HepG2 (cell line): ENCODE data around the gene CFAP97D1. TPM values are rescaled to one million over a fixed set of nuclear protein-coding genes. Genes with fewer than 3 reads are reported as not detected.

Experiments
- ATAC-seq: fragments of 200-7000 bp; cut with Tn5 transposase; 3 replicates; pipeline ENCODE4 v1.9.1; 2020; ENCODE audit warnings: mild to moderate bottlenecking, moderate library complexity
- BruUV-seq: library from RNA; stranded (reverse); fragments of 400-500 nt; replicated peaks from 2 replicates; lab custom pipeline; 2021; lab: Mats Ljungman, UMichigan
- CTCF ChIA-PET: fragments of 300-600 bp; formaldehyde crosslinking; extraction: SDS; loops from one replicate; lab custom pipeline; 2021; ENCODE audit warnings: low total read pairs, inconsistent platforms, low intra/inter-chr PET ratio; lab: Yijun Ruan, JAX
- POLR2A ChIA-PET: fragments of 350-600 bp; sonication (Branson Sonifier 250); formaldehyde crosslinking; loops from one replicate; lab custom pipeline; 2020; ENCODE audit warnings: antibody characterized with exemption, inconsistent platforms; lab: Yijun Ruan, JAX
- DNase-seq: peaks from one replicate; pipeline ENCODE4 v3.0.0-alpha.2; 2015; ENCODE audit warnings: low spot score
- FAIRE-seq: peaks from 3 replicates; lab custom pipeline; 2011; peaks lifted over from hg19 to GRCh38; lab: Jason Lieb, UNC
- H2AFZ ChIP-seq: one replicate; pipeline ENCODE4 v1.6.1; 2011; ENCODE audit warnings: low read length, inconsistent platforms
- H3K27ac ChIP-seq: fragments of 300-600 bp; 3 replicates; pipeline ENCODE4 v1.8.0; 2011; ENCODE audit warnings: mixed run types, mild to moderate bottlenecking, mixed read lengths, low read length, inconsistent platforms; ENCODE audit not compliant: insufficient read depth; ENCODE audit errors: extremely low read length
- H3K27me3 ChIP-seq, 2 experiments: fragments of 200-600 bp in 1 of 2; 2 replicates in 1 of 2; 3 replicates in 1 of 2; pipeline versions ENCODE4 v1.6.0 to v1.8.0; 2011; ENCODE audit warnings: low read length in 2 of 2, mild to moderate bottlenecking in 2 of 2, moderate library complexity in 2 of 2, inconsistent platforms in 1 of 2; ENCODE audit not compliant: insufficient read depth in 2 of 2, control insufficient read depth in 1 of 2
- H3K36me3 ChIP-seq, 2 experiments: fragments of 200-600 bp in 1 of 2; replicated peaks in 1 of 2; 2 replicates in 1 of 2; 3 replicates in 1 of 2; pipeline versions ENCODE4 v1.5.1 to v1.8.0; 2011; ENCODE audit warnings: low read length in 2 of 2, inconsistent platforms in 1 of 2; ENCODE audit not compliant: insufficient read depth in 2 of 2, control insufficient read depth in 1 of 2
- H3K4me1 ChIP-seq: 2 replicates; pipeline ENCODE4 v1.5.1; 2012; ENCODE audit warnings: low read length, inconsistent platforms; ENCODE audit not compliant: insufficient read depth
- H3K4me2 ChIP-seq: 2 replicates; pipeline ENCODE4 v1.6.0; 2011; ENCODE audit warnings: low read depth, low read length, inconsistent platforms
- H3K4me3 ChIP-seq, 3 experiments: fragments of 200-600 bp in 1 of 3; sonication (generic), shearing (Covaris generic) in 1 of 3; replicated peaks in 1 of 3; 2 replicates each; pipeline ENCODE4 v1.5.1; 2011 to 2016; ENCODE audit warnings: low read length in 3 of 3, inconsistent platforms in 2 of 3, low read depth in 2 of 3, mild to moderate bottlenecking in 2 of 3, control low read depth in 1 of 3, mixed read lengths in 1 of 3; ENCODE audit not compliant: insufficient read depth in 1 of 3
- H3K79me2 ChIP-seq: one replicate; pipeline ENCODE4 v1.6.1; 2011; ENCODE audit warnings: low read length, inconsistent platforms; ENCODE audit not compliant: insufficient read depth
- H3K9ac ChIP-seq: 2 replicates; pipeline ENCODE4 v1.6.0; 2011; ENCODE audit warnings: mild to moderate bottlenecking, low read depth, low read length, inconsistent platforms; ENCODE audit not compliant: insufficient read depth
- H3K9me3 ChIP-seq: 2 replicates; pipeline ENCODE4 v1.5.1; 2012; ENCODE audit warnings: mild to moderate bottlenecking, low read length
- H4K20me1 ChIP-seq: 2 replicates; pipeline ENCODE4 v1.6.0; 2011; ENCODE audit warnings: inconsistent platforms, mild to moderate bottlenecking, low read length, moderate library complexity; ENCODE audit not compliant: insufficient read depth
- CHCHD3 ChIP-seq: sonication (generic); formaldehyde crosslinking; IDR thresholded peaks from 2 replicates; pipeline ENCODE4 v1.8.0; 2022; ENCODE audit warnings: mild to moderate bottlenecking, missing genetic modification reagents, moderate library complexity
- FOXA1 ChIP-seq, 2 experiments: fragments of 450-650 bp in 1 of 2; sonication (generic) in 1 of 2; formaldehyde crosslinking in 1 of 2; IDR thresholded peaks; 2 replicates each; pipeline versions ENCODE4 v1.4.0 to v1.6.1; 2016 to 2020; ENCODE audit warnings: missing genetic modification reagents in 1 of 2
- GATAD1 ChIP-seq: IDR thresholded peaks from 2 replicates; pipeline ENCODE4 v1.6.1; 2016; ENCODE audit warnings: missing genetic modification reagents, missing compliant biosample characterization
- HOXA7 ChIP-seq: sonication (generic); formaldehyde crosslinking; IDR thresholded peaks from 2 replicates; pipeline ENCODE4 v1.8.1; 2022; ENCODE audit warnings: mild to moderate bottlenecking, missing genetic modification reagents, moderate library complexity
- TP53 ChIP-seq: sonication (generic); formaldehyde crosslinking; conservative IDR thresholded peaks from 2 replicates; pipeline ENCODE4 v1.4.0; 2020; ENCODE audit warnings: missing genetic modification reagents
- ZNF224 ChIP-seq: sonication (generic); formaldehyde crosslinking; IDR thresholded peaks from 2 replicates; pipeline ENCODE4 v1.5.0; 2020; ENCODE audit warnings: mild to moderate bottlenecking, missing genetic modification reagents
- ZNF547 ChIP-seq: sonication (generic); formaldehyde crosslinking; IDR thresholded peaks from 2 replicates; pipeline ENCODE4 v1.5.1; 2020; ENCODE audit warnings: mild to moderate bottlenecking, missing genetic modification reagents
- ZNF550 ChIP-seq: sonication (generic); formaldehyde crosslinking; IDR thresholded peaks from 2 replicates; pipeline ENCODE4 v1.4.0; 2020; ENCODE audit warnings: mild to moderate bottlenecking, missing genetic modification reagents, borderline replicate concordance
- ZNF563 ChIP-seq: sonication (generic); formaldehyde crosslinking; IDR thresholded peaks from 2 replicates; pipeline ENCODE4 v1.8.0; 2022; ENCODE audit warnings: mild to moderate bottlenecking, moderate library complexity, missing genetic modification reagents
- ZNF747 ChIP-seq: sonication (generic); formaldehyde crosslinking; IDR thresholded peaks from 2 replicates; pipeline ENCODE4 v1.8.1; 2023; ENCODE audit warnings: missing genetic modification reagents, mild to moderate bottlenecking, borderline replicate concordance
- ZNF883 ChIP-seq: sonication (generic); formaldehyde crosslinking; IDR thresholded peaks from 2 replicates; pipeline ENCODE4 v1.5.1; 2020; ENCODE audit warnings: mild to moderate bottlenecking, missing genetic modification reagents; ENCODE audit errors: not compliant biosample characterization
- WGBS: methylation state at CpG from one replicate; pipeline ENCODE4 v1.1.6; 2017; ENCODE audit warnings: low lambda C conversion rate; 5-methylcytosine and 5-hydroxymethylcytosine counted together
- in situ Hi-C: cut with HindIII; loops from 2 replicates; pipeline ENCODE4 v1.10.0; 2017; ENCODE audit warnings: low pct_unique_long_range_greater_than_20kb; ENCODE audit not compliant: extremely low pct_ligation_motif_present
- intact Hi-C: fragments of 100-400 bp; cut with micrococcal nuclease; formaldehyde crosslinking; loops from one replicate; pipeline ENCODE4 v1.10.0; 2022; ENCODE audit not compliant: unreplicated experiment
- polyA plus RNA-seq, 8 experiments: library from polyadenylated mRNA; depleted of rRNA in 3 of 8; stranded (reverse) in 7 of 8; unstranded in 1 of 8; fragments of >200 nt; fragmentation: Illumina TruSeq in 4 of 8; extraction: Trizol in 4 of 8; gene quantifications; 2 replicates each; pipeline versions ENCODE4 v1.2.1 to v1.2.3, GENCODE V29; 2011 to 2016; ENCODE audit warnings: low read depth in 4 of 8, missing spikeins in 1 of 8, mixed read lengths in 1 of 8; ENCODE audit not compliant: insufficient read depth in 1 of 8
- total RNA-seq, 5 experiments: library from RNA; depleted of rRNA; stranded (reverse); fragments of >200 nt; fragmentation: Illumina TruSeq; extraction: Trizol; gene quantifications; 2 replicates each; pipeline ENCODE4 v1.2.3, GENCODE V29; 2016; ENCODE audit warnings: low read depth in 1 of 5
- TF ChIP-seq, protein P1 (sequence below): sonication (generic); formaldehyde crosslinking; IDR thresholded peaks from 2 replicates; pipeline ENCODE4 v1.5.1; 2020; ENCODE audit warnings: missing genetic modification reagents, mild to moderate bottlenecking, borderline replicate concordance
- TF ChIP-seq, protein P2 (sequence below): sonication (generic); formaldehyde crosslinking; IDR thresholded peaks from 2 replicates; pipeline ENCODE4 v1.5.0; 2020; ENCODE audit warnings: mild to moderate bottlenecking, missing genetic modification reagents
- TF ChIP-seq, protein P3 (sequence below): sonication (generic); formaldehyde crosslinking; IDR thresholded peaks from 2 replicates; pipeline ENCODE4 v1.8.0; 2022; ENCODE audit warnings: mild to moderate bottlenecking, missing genetic modification reagents, borderline replicate concordance

CFAP97D1 gene
- total and polyA plus RNA-seq, 2 of the 13 experiments (the other 11 are each of a cell fraction or from before 2014, with no cell fraction given), result 0.02 TPM; not detected in 1

DNA sequence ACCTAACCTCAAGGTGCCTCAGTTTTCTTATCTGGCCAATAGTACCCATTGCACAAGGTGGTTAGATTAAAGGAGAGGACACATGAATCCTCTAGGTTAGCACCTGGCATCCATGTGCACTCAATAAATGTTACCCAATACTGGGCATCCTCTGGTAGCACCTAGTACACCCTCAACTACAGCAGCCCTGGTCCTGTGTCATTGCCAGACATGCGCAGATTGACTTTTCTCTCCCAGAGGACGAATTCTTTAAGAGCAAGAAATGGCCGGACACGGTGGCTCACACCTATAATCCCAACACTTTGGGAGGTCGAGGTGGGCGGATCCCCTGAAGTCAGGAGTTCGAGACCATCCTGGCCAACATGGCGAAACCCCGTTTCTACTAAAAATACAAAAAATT lies 8.8 kb upstream of the CFAP97D1 start (continued):
- TF ChIP-seq, protein P1, sequence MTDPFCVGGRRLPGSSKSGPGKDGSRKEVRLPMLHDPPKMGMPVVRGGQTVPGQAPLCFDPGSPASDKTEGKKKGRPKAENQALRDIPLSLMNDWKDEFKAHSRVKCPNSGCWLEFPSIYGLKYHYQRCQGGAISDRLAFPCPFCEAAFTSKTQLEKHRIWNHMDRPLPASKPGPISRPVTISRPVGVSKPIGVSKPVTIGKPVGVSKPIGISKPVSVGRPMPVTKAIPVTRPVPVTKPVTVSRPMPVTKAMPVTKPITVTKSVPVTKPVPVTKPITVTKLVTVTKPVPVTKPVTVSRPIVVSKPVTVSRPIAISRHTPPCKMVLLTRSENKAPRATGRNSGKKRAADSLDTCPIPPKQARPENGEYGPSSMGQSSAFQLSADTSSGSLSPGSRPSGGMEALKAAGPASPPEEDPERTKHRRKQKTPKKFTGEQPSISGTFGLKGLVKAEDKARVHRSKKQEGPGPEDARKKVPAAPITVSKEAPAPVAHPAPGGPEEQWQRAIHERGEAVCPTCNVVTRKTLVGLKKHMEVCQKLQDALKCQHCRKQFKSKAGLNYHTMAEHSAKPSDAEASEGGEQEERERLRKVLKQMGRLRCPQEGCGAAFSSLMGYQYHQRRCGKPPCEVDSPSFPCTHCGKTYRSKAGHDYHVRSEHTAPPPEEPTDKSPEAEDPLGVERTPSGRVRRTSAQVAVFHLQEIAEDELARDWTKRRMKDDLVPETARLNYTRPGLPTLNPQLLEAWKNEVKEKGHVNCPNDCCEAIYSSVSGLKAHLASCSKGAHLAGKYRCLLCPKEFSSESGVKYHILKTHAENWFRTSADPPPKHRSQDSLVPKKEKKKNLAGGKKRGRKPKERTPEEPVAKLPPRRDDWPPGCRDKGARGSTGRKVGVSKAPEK, result no peak
- TF ChIP-seq CHCHD3 (no peak), ZNF224 (CRISPR knock-in tag) (0 out of 2 replicates have a peak, but pooled peaks have one; percentile 11), ZNF547 (CRISPR knock-in tag) (0 out of 2 replicates have a peak, but pooled peaks have one; percentile 23), HOXA7 (no peak)

DNA sequence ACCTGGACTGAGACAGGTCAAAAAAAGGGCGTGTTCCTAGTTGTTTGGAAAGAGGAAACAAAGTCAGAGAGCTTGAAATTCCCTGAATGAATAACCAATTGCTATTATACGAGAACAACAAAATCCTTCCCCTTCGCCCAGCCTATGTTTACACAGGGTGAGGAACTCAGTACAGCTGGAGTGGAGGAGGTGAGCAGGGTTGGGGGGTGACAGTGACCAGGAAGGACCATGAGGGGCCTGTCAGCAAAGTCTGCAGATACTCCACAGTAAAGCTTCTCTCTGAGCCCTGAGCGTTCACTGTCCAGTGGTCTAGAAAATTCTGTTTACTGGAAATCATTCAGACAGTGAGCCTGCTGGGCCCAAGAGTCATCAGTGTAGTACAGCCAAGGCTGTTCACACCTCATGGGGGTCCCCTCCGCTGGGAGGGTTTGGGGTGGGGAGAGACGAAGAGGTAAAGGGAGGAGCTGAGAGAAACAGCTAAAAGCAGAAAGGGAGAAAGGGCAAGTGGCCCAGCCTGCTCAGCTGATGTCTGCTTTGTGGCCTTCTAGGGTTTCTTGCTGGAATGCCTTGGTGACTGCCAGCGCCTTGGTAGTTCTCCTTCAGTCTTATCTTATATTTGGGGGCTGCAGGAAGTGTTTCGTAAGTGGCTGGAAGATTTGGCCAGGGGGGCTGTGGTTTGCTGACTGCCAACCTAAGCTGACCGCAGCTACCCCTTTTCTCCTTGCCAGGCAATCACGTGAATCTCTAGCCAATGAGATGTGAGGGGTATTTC lies 7.2 kb upstream of the CFAP97D1 start:
- Histone ChIP-seq H2AFZ (no peak overlapping the region), H3K9ac (peak overlapping the region; percentile 60), H3K4me3 (no peak overlapping the region), H3K4me2 (peak overlapping the region; percentile 68), H4K20me1 (no peaks in the 10 kb centered on the region), H3K9me3 (no peaks in the 10 kb centered on the region), H3K27me3 (no peaks in the 10 kb centered on the region), H3K27ac (peak overlapping the region; percentile 81), H3K79me2 (peaks cover 22% of the 10 kb centered on the region), H3K36me3 (peaks cover 28 to 59% of the 10 kb centered on the region in 2 experiments), H3K4me1 (peaks cover 69% of the 10 kb centered on the region)
- intact Hi-C loops (no loop called here), in situ Hi-C loops (no loop called here)
- ATAC-seq (peak; percentile 20), DNase-seq (no peak), FAIRE-seq (no peak)
- WGBS, result 62% methylated on average over 10 of the region's 10 CpGs
- BruUV-seq, result no TSS peak
- CTCF ChIA-PET, result no interaction called here
- POLR2A ChIA-PET, result interaction anchor here (0.6 to 1.9 kb wide), 9 partner anchors 17 to 412 kb away, joined by 3 to 8 read pairs (median 3); no protein-coding TSS in a partner anchor
- no peak for TF ChIP-seq TP53 (CRISPR knock-in tag)
- TF ChIP-seq ZNF563 (CRISPR knock-in tag), result no peak
- TF ChIP-seq, protein P2, sequence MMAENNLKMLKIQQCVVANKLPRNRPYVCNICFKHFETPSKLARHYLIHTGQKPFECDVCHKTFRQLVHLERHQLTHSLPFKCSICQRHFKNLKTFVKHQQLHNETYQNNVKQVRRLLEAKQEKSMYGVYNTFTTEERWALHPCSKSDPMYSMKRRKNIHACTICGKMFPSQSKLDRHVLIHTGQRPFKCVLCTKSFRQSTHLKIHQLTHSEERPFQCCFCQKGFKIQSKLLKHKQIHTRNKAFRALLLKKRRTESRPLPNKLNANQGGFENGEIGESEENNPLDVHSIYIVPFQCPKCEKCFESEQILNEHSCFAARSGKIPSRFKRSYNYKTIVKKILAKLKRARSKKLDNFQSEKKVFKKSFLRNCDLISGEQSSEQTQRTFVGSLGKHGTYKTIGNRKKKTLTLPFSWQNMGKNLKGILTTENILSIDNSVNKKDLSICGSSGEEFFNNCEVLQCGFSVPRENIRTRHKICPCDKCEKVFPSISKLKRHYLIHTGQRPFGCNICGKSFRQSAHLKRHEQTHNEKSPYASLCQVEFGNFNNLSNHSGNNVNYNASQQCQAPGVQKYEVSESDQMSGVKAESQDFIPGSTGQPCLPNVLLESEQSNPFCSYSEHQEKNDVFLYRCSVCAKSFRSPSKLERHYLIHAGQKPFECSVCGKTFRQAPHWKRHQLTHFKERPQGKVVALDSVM (CRISPR knock-in tag), result no peak
- TF ChIP-seq ZNF883, result no peak
- TF ChIP-seq ZNF747 (CRISPR knock-in tag), result no peak
- TF ChIP-seq, protein P3, sequence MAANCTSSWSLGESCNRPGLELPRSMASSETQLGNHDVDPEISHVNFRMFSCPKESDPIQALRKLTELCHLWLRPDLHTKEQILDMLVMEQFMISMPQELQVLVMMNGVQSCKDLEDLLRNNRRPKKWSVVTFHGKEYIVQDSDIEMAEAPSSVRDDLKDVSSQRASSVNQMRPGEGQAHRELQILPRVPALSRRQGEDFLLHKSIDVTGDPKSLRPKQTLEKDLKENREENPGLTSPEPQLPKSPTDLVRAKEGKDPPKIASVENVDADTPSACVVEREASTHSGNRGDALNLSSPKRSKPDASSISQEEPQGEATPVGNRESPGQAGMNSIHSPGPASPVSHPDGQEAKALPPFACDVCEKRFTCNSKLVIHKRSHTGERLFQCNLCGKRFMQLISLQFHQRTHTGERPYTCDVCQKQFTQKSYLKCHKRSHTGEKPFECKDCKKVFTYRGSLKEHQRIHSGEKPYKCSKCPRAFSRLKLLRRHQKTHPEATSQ (CRISPR knock-in tag), result no peak
- TF ChIP-seq GATAD1 (CRISPR knock-in tag), result no peak
- TF ChIP-seq FOXA1 (IDR thresholded peaks at IDR 0.05), result no peak
- peak; percentile 78 for TF ChIP-seq FOXA1 (CRISPR knock-in tag; IDR thresholded peaks at IDR 0.05)
- TF ChIP-seq ZNF550, result no peak
